GM12891 (cell line): ENCODE measurements around the gene DEPDC4.

Source experiments
- PAX5 ChIP-seq: IDR thresholded peaks from 2 replicates; pipeline ENCODE4 v1.6.1; 2011; ENCODE audit warnings: low read length, moderate library complexity, mild to moderate bottlenecking; ENCODE audit not compliant: insufficient read depth, severe bottlenecking
- POLR2A ChIP-seq: IDR thresholded peaks from 2 replicates; pipeline ENCODE4 v1.6.1; 2011; ENCODE audit warnings: low read depth, low read length, control low read depth
- POLR2AphosphoS5 ChIP-seq: IDR thresholded peaks from 2 replicates; pipeline ENCODE4 v1.6.1; 2011; ENCODE audit warnings: low read depth, low read length, control low read depth
- POU2F2 ChIP-seq: IDR thresholded peaks from 2 replicates; pipeline ENCODE4 v1.6.1; 2011; ENCODE audit warnings: low read depth, mild to moderate bottlenecking, control low read depth, low read length, moderate library complexity
- SPI1 ChIP-seq: IDR thresholded peaks from 2 replicates; pipeline ENCODE4 v1.6.1; 2011; ENCODE audit warnings: low read depth, low read length, control low read depth
- TAF1 ChIP-seq: IDR thresholded peaks from 2 replicates; pipeline ENCODE4 v1.6.1; 2011; ENCODE audit warnings: low read depth, low read length, control low read depth

GRCh38 chr12:100208834-100209233 lies 58.0 kb downstream of the DEPDC4 start:
- TF ChIP-seq POLR2A (no peak), POLR2AphosphoS5 (no peak), SPI1 (no peak), PAX5 (no peak), POU2F2 (no peak), TAF1 (no peak)
